ENCODE results near the gene ZEB2.

ZEB2 gene

DNA sequence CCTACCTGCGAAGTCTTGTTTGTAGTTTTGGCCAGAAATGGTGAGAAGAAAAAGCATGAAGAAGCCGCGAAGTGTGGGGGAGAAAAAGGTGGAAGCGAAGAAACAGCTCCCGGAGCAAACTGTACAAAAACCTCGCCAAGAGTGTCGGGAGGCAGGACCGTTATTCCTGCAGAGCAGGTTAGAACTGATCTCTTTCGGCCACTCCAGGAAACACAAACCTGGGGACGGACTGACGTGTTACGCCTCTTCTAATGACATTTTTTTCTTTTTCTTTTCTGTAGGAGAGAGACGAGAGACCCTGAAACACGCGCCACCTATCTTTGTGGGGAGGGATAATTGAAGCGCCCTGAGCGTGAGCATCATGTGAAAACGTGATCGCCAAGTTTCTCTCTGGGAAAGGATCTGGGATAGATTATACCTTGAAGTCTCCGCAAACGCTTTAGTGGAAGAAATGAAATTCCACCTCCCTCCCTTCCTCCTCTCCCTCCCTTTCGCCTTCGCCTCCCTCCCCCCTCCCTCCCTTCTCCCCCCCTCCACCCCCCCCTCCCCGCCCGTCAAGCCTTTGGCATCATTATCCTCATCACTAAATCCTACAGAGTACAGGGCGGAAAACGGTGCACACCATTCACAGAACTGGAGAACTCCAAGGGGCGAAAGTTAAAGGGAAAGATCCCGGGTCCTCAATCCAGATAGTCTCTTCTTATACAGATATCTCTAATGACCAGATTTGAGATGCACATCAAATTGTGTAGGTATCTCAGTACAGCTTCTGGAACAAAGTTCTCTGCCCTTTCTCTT is at the start of gene ZEB2:
Gene ZEB2 (minus strand): TSS at position 186 of the 798 bp plus-strand sequence. CDS start 2,769 bp downstream, outside the sequence.
- no peak for DNase-seq (ENCODE audit: extremely low read depth in 1 of 2, low read depth in 1 of 2)

DNA sequence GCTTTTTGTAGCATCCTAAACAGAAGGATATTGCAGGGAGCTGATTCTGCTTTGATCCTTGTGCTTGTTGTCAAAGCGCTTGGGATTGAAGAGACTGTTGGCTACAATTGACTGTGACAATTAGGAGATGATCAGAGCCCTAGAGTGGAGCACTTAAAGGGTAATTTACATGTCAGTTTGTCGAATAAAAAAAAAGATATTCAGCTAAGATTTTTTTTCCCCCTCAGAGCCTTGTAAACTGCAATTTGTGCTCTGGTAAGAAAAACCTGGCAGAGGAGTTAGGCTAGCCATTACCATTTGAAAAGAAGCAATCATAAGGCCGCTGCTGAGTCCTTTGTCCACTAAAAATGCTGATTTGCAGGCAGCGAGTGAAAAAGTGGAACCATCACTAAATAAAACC is 47.8 kb upstream of the ZEB2 start:
- DNase-seq (ENCODE audit: extremely low read depth in 1 of 2, low read depth in 1 of 2): no peak

DNA sequence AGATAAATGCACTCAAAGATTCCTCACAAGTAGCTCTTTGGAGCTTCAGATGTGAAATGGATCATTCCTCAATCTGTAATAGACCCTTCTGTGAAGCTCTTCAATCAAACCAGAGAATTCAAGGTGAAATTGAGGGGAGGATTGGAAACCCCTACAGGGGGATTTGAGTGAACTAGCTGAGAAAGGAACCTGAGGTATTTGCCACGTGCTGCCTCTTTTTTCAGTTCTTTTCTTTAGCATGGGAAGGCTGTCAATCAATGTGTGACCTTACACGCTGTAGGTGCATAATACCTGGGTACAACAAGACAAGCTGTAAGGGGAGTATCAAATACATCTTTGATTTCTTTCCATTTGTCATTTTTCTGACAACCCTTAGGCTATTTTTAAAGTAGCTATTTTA is 46.5 kb upstream of the ZEB2 start:
- DNase-seq (ENCODE audit: extremely low read depth in 1 of 2, low read depth in 1 of 2): no peak

DNA sequence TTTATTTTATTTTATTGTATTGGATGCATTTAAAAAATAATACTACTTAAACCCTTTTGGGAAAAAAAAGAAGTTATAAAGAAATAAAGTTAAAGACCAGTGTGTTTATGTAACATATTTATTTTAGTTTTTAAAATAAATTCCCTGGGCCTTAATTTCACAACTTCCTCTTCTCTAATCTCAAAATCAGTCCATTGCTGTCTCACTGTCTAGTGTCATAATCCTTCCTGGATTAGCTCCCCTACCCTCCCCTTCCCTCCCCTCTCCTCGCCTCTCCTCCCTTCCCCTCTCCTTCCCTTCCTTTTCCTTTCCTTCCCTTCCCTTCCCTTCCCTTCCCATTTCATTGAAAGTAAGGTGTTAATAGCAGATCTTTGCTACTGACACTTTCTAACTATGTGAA is 40.3 kb upstream of the ZEB2 start:
- DNase-seq (ENCODE audit: extremely low read depth in 1 of 2, low read depth in 1 of 2): no peak

DNA sequence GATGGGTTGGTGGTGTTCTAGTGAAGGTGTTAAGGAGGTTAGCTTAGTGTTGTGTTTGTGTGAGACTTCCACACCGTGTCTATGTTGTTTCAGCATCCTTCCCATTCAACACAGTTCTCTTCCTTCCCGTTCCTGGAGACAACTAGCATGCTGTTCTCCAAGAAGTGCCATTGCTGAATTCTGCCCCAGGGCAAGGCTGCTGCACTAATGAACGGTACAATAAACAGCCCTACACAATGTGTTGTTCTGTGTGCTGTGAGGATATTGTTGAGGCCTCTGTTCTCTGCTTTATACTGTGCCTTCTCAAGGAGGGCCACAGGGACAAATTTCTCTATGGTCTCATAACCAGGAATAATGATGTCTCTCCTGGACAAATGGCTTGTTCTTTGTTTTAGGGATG is 39.8 kb upstream of the ZEB2 start:
- DNase-seq (ENCODE audit: extremely low read depth in 1 of 2, low read depth in 1 of 2): no peak

DNA sequence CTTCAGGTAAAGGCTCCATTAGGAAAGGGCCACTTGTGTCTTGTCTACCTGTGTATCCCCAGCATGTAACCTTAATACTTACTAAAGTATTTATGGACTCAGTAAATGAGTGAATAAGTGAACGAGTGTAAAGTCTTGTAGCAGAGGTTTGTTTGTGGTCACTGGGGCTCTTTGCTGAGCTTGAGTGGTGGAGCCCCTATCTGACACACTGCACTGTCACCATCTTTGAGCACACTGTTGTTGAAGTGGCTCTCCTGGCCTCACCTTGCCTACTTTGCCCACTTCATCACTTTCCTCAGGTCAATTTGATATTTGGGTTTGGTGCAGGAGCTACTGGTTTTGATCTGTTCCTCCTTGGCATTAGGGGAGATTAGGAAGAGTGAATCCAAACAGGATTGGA is 39.3 kb upstream of the ZEB2 start:
- DNase-seq (ENCODE audit: extremely low read depth in 1 of 2, low read depth in 1 of 2): no peak

DNA sequence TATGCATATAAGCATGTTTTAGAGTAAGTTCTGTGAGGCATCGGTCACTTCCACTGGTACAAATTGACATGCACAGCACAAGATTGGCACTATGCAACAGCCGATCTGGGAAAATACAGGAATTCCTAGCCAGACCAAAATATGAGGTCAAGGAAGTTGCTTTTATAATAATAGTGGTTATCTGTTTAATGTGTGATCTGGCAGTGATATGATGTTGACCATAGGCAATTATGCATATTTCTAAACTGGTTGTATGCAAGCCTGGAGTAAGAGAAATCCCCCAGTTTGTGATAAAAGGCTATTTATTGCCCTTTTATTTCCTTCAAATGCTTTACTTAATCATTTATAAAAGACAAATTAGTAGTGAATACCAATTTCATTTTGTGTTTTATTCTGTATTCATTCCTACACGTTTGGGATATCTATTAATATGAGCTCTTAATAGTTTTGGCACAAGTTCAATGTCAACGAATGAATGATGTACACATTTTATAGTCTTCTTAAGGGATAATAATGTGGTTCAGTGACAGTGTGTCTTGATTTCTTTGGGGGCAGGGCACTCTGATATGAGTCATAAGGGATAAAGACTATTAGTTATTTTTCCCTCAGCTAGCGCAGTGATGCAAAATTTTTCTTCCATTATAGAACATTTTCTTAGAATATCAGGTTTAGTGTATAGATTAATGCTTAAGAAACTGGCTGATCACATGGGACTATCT is 34.7 kb upstream of the ZEB2 start:
- no peak for DNase-seq (ENCODE audit: extremely low read depth in 1 of 2, low read depth in 1 of 2)

DNA sequence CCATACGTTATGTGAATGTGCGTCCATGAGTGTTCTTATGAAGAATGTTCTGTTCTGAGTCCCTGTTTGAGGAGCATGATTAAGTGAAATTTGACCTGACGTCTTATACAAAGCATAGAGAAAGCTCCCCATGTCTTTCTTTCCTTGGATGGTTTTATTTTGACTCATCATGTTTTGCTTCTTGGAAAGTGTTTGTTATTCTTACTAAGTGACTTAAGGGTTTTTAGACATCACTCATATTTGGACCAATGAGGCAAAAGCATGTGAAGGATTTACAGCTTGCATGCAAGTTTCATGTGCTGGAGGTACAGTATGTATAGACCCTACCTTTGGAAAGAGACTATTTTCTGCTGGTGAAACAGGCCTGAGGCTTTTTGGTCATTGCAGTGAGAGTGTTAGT is 33.5 kb upstream of the ZEB2 start:
- no peak for DNase-seq (ENCODE audit: extremely low read depth in 1 of 2, low read depth in 1 of 2)

DNA sequence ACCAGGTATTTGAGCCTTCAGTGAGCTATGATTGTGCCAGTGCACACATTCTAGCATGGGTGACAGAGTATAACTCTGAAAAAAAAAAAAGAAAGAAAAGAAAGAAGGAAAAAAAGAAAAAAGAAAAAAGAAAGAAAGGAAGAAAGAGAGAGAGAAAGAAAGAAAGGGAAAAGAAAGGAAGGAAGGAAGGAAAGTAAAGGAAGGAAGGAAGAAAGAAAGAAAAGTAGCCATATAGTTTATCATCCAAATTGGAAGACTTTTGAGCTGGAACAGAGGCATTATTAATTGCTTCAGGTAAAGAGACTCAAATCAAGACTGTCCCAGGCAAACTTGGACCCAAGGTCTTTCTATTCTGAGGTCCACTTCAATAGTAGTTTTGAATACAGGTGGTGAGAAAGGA is 32.9 kb upstream of the ZEB2 start:
- no peak for DNase-seq (ENCODE audit: extremely low read depth in 1 of 2, low read depth in 1 of 2)

DNA sequence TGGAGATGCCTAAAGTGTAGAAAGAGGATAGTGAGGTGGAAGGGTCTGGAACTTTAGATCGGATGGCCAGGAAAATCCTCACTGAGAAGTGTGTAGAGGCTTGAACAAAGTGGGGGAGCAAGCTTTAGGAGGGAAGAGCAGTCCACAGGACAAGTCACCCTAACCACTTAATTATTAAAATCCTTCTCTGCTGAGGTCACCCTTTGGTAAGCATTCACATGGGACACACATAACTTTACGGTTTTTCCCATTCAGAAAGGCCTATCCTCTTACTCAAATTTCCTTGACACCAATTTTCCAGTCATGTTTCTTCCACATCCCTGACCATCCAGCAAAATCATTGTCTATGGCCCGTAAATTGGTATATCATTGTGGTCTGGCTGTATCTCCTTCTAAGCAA is 31.0 kb upstream of the ZEB2 start:
- no peak for DNase-seq (ENCODE audit: extremely low read depth in 1 of 2, low read depth in 1 of 2)

DNA sequence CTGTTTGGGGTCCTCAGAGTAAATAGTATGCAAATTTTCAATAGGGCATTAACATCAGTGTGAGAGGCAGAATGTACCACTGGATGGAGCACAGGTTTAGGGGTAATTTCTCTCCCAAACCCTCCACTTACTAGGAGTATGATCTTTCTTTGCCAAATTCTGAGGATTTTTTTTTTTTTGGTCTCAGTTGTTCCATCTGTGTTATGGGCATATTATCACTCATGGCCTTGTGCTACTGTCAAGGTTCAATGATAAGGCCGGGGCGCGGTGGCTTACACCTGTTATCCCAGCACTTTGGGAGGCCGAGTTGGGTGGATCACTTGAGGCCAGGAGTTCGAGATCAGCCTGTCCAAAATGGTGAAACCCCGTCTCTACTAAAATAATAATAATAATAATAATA is 30.2 kb upstream of the ZEB2 start:
- no peak for DNase-seq (ENCODE audit: extremely low read depth in 1 of 2, low read depth in 1 of 2)

DNA sequence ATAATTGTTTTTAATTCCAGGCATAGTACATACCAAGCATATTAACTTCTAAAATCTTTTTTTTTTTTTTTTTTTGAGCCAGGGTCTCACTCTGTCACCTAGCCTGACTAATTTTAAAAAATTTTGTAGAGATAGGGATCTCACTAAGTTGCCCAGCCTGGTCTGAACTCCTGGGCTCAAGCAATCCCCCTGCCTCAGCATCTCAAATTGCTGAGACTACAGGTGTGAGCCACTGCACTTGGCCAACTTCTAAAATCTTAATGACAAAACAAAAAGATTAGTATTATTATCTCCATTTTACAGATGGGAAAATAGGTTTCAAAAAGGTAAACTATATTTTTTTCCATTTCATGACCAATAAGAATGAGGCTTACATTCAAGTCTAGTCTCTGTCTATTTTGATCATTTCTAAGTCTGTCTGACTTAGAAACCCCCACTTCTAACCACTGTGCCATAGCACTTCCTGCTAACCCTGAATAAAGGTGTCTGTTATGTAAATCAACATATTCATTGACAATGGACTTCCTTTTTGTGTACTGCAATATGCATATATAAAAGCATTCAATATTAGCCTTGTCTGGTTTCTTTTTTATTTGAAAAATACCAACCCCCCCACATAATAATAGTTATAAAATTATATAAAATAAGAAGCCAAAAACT is 28.7 kb upstream of the ZEB2 start:
- no peak for DNase-seq (ENCODE audit: extremely low read depth in 1 of 2, low read depth in 1 of 2)

DNA sequence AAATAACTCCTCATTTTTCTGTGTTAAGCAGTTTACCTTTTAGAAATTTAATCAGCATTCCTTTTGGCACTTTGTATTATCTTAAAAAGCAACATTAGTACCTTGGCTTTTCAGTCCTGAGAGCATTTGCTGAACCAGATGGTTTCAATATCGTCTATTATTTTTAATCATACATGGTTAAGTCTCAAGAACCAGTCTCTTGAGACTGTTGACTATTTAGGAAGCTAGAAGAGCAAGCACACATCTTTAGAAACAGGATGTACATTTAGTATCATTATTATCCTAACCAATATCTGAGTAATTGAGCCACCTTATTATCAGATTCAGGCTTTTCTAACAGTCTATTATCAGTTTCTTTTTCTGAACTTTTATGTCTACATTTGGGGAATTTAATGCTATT is 28.2 kb upstream of the ZEB2 start:
- no peak for DNase-seq (ENCODE audit: extremely low read depth in 1 of 2, low read depth in 1 of 2)

DNA sequence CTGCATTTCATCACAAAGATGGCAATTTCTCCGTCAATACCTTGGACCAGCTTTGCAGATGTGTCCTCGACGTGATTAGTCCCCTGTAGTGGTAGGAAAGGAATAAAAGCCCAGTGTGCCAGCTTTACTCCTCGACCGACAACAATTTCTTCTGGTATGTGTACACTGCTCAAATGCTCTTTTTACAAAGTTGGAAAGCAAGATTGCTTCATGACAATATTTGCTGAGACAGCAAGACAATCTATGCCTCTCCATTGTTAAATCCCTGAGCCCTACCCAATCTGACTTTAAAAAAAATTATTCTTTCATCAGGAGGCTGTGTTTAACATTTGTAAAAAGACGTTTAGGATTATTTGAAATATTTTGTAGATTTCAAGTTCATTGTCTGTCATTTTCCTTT is 27.6 kb upstream of the ZEB2 start:
- no peak for DNase-seq (ENCODE audit: extremely low read depth in 1 of 2, low read depth in 1 of 2)

DNA sequence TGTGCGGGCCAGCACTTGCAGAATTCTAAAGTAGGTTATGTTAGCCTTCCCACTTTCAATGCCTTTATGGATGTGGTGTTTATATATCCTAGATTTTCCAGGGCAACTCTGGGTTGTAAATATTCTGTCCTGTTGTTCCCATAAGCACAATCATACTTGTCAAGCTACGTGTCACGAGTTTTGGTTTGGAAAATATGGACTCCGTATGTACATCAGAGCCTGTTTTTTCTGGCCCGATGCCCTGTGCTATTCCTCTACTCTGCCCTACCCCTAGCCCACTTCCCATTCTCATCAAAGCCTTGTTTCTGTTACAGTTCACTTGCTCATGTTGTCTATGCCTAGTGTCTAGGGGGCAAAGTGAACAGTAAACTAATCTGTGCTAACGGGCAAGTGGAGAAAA is 27.0 kb upstream of the ZEB2 start:
- no peak for DNase-seq (ENCODE audit: extremely low read depth in 1 of 2, low read depth in 1 of 2)

DNA sequence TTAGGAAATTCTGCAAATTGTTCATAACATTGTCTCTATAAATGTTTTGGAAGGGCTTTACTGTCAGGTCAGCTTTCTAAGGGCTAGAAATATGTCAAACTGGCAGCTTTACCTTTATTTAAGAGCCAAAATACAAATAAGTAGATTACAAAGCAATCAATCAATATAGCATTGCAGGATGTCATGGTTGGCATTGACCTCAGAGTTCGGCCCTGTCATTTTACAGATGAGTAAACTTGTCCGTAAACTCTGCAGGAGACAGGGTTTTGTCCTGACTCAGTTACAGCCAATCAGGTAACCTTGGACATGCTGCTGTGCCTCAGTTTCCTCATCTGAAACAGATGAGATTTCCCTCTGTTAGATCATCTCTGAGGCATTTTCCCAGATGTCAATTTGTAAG is 25.9 kb upstream of the ZEB2 start:
- no peak for DNase-seq (ENCODE audit: extremely low read depth in 1 of 2, low read depth in 1 of 2)

DNA sequence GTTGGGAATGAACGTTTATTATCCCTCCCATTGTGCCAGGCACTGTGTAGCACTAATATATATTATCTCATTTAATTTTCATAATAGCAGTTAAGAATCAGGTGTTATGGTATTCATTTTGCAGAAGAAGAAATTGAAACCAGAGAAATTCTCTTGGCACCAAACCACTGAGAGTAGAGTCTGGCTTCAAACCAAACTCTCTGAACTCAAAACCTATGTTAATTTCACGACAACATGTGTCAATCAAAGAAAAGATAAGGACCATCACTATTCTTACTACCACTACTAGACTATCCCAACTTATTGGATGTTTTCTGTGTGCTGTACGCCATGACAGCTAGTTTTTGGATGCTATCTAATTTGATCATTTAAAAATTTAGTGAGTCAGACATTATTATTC is 24.1 kb upstream of the ZEB2 start:
- no peak for DNase-seq (ENCODE audit: extremely low read depth in 1 of 2, low read depth in 1 of 2)

DNA sequence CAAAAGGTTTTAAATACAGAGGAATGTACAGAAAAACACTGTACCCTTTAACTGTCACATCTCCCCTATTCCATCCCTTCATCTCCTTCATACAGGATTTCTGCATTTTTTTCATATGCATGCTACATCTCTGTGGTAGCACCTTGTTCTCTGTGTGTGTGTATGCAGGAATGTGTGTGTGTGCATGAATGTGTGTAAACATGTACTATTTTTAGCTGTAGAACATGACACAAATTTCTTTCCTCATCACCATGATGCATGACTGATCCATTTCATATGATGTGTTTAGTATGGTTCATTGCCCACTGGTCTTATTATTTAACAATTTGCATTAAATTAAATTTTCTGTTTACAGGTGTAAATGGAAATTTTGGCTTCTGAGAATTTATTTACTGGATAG is 21.5 kb upstream of the ZEB2 start:
- DNase-seq (ENCODE audit: extremely low read depth in 1 of 2, low read depth in 1 of 2): no peak

DNA sequence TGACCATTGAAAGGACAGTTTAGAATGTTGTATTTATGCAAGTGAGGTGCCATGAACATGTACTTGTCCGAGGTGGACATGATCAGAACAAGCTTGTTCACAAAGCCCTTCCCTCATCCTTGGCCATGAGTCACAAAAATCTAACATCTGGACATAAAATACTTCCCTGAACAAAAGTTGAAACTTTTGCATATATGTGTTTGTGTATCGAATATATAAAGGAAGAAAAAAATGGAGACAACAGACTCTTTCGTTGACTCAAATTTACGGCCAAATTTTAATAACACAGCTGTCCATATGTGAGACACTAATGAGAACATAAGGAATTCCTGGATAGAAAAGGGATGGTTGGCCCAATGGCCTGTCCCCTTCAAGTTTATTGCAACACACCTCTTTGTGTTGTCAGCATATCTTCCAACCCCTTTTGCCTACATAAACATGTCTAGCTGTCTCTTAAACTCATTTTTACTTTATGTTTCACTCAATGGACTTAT is 19.4 kb upstream of the ZEB2 start:
- no peak for DNase-seq (ENCODE audit: extremely low read depth in 1 of 2, low read depth in 1 of 2)

DNA sequence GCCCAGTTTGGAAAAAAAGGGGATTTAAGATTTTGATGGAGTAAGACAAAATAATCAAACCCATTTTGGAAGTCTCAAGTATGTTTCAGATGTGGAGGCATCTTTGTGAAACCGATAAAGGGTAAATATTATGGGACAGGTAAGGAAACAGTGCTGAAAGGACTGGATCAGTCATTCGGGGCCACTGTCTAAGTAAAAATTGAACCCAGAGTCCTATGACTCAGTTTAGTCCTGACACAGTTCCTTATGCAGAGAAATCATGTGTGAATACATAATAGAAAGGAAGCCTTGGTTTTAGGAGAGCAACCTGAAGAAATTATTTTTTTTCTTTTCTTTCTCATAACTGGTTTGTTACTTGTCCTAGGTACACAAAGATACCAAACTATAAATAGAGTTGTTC is 15.4 kb upstream of the ZEB2 start:
- no peak for DNase-seq (ENCODE audit: extremely low read depth in 1 of 2, low read depth in 1 of 2)

DNA sequence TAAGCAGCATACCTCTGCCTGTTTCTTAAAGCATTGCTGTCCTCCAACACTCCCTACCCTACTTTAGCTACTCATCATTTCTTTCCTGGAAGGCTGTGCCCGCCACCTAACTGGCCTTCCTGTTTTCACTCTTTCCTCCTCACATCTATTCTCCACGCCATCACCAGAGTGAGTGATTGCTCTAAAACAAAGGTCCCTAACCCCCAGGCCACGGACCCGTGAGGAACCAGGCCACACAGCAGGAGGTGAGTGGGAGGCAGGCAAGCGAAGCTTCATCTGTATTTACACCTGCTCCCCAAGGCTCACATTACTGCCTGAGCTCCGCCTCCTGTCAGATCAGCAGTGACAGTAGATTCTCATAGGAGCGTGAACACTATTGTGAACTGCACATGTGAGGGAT is 13.3 kb upstream of the ZEB2 start:
- no peak for DNase-seq (ENCODE audit: extremely low read depth in 1 of 2, low read depth in 1 of 2)

DNA sequence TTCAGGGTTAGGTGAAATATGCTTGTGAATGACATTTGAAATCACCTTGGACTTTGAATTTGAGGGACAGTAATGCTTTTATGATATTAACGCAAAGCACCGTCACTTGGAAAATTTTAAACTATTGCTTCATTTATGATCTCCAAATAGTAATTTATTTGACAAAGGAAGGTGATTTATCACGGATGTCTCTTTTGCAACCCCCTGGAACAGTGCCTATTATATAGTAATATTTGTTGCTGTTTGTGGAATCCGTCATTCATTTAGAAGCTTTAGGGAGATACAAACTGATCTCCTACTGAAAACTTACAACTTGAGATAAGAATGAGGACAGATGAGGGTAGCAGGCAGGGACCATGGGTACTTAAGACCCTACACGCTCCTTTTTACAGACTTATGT is 10.7 kb upstream of the ZEB2 start:
- DNase-seq (ENCODE audit: extremely low read depth in 1 of 2, low read depth in 1 of 2): no peak

Data from stimulated activated CD8-positive, alpha-beta memory T cell treated with anti-CD3 and anti-CD28 coated beads, Interleukin-7, amount 100 ng/mL, for 48 hours (primary cell).